K562 (cell line): ENCODE measurements around the gene LMTK2. TPM values are rescaled to one million over a fixed set of nuclear protein-coding genes. Genes with fewer than 3 reads are reported as not detected.

Experiments used
- ATAC-seq: fragments of 200-7000 bp; cut with Tn5 transposase; 3 replicates; pipeline ENCODE4 v1.9.1; 2020; ENCODE audit warnings: moderate library complexity
- BruUV-seq: library from RNA; stranded (reverse); fragments of 400-500 nt; replicated peaks from 2 replicates; lab custom pipeline; 2021; lab: Mats Ljungman, UMichigan
- CTCF ChIA-PET: fragments of 300-600 bp; formaldehyde crosslinking; extraction: SDS; loops from one replicate; lab custom pipeline; 2021; ENCODE audit warnings: low intra/inter-chr PET ratio; lab: Yijun Ruan, JAX
- POLR2A ChIA-PET: fragments of 300-600, 350-650 bp; sonication (Branson Sonifier 250); formaldehyde crosslinking; extraction: SDS; loops from one replicate; lab custom pipeline; 2021; ENCODE audit warnings: antibody characterized with exemption, inconsistent platforms; lab: Yijun Ruan, JAX
- DNase-seq, 4 experiments: peaks; one replicate each; pipeline versions ENCODE4 v3.0.0 to v3.0.0-alpha.2; 2011 to 2018; ENCODE audit warnings: low spot score in 3 of 4, mixed read lengths in 3 of 4; ENCODE audit errors: extremely low read depth in 1 of 4
- FAIRE-seq: peaks from 2 replicates; lab custom pipeline; 2011; peaks lifted over from hg19 to GRCh38; lab: Jason Lieb, UNC
- H2AFZ ChIP-seq: 2 replicates; pipeline ENCODE4 v1.6.0; 2011; ENCODE audit warnings: low read depth, low read length, control low read depth, inconsistent platforms
- H3K27ac ChIP-seq: fragments of 200-600 bp; 3 replicates; pipeline ENCODE4 v1.8.0; 2011; ENCODE audit warnings: low read depth, mild to moderate bottlenecking, control low read depth, inconsistent platforms, low read length, moderate library complexity, mixed read lengths; ENCODE audit errors: extremely low read depth
- H3K27me3 ChIP-seq, 2 experiments: fragments of 300-600 bp in 1 of 2; 2 replicates in 1 of 2; 3 replicates in 1 of 2; pipeline versions ENCODE4 v1.6.0 to v1.8.0; 2011; ENCODE audit warnings: inconsistent platforms in 2 of 2, low read length in 2 of 2, mild to moderate bottlenecking in 1 of 2, mixed read lengths in 1 of 2, moderate library complexity in 1 of 2; ENCODE audit not compliant: control insufficient read depth in 2 of 2, insufficient read depth in 2 of 2
- H3K36me3 ChIP-seq: fragments of 300-600 bp; 3 replicates; pipeline ENCODE4 v1.8.0; 2011; ENCODE audit warnings: mild to moderate bottlenecking, low read length, inconsistent platforms; ENCODE audit not compliant: control insufficient read depth, insufficient read depth
- H3K4me1 ChIP-seq, 2 experiments: fragments of 200-600 bp in 1 of 2; replicated peaks in 1 of 2; 2 replicates in 1 of 2; 3 replicates in 1 of 2; pipeline versions ENCODE4 v1.5.1 to v1.8.0; 2011; ENCODE audit warnings: inconsistent platforms in 2 of 2, low read length in 2 of 2, mild to moderate bottlenecking in 1 of 2, mixed read lengths in 1 of 2, moderate library complexity in 1 of 2; ENCODE audit not compliant: control insufficient read depth in 2 of 2, insufficient read depth in 2 of 2
- H3K4me2 ChIP-seq: 2 replicates; pipeline ENCODE4 v1.6.1; 2011; ENCODE audit warnings: low read length, control low read depth, inconsistent platforms, mixed read lengths; ENCODE audit not compliant: insufficient read depth
- H3K4me3 ChIP-seq: fragments of 200-600 bp; sonication (generic), shearing (Covaris generic); 2 replicates; pipeline ENCODE4 v1.5.1; 2016; ENCODE audit warnings: control low read depth, inconsistent platforms
- H3K79me2 ChIP-seq: fragments of 200-600 bp; 3 replicates; pipeline ENCODE4 v1.8.0; 2011; ENCODE audit warnings: low read length, inconsistent platforms; ENCODE audit not compliant: control insufficient read depth, insufficient read depth
- H3K9ac ChIP-seq, 2 experiments: 2 replicates each; pipeline versions ENCODE4 v1.6.0 to v1.6.1; 2011; ENCODE audit warnings: low read depth in 2 of 2, low read length in 2 of 2, control low read depth in 1 of 2, inconsistent platforms in 1 of 2, mild to moderate bottlenecking in 1 of 2, mixed read lengths in 1 of 2; ENCODE audit not compliant: insufficient read depth in 1 of 2
- H3K9me1 ChIP-seq: one replicate; pipeline ENCODE4 v1.6.0; 2011; ENCODE audit warnings: inconsistent platforms, mild to moderate bottlenecking, low read length, moderate library complexity; ENCODE audit not compliant: control insufficient read depth, insufficient read depth
- H3K9me3 ChIP-seq: replicated peaks from 2 replicates; pipeline ENCODE4 v1.5.1; 2011; ENCODE audit warnings: low read depth, low read length, inconsistent platforms; ENCODE audit not compliant: control insufficient read depth, insufficient read depth
- H4K20me1 ChIP-seq: replicated peaks from 2 replicates; pipeline ENCODE4 v1.6.1; 2011; ENCODE audit warnings: low read length, inconsistent platforms, mixed read lengths; ENCODE audit not compliant: control insufficient read depth, insufficient read depth
- ARID1B ChIP-seq: fragments of 450-650 bp; IDR thresholded peaks from 2 replicates; pipeline ENCODE4 v1.6.1; 2016; ENCODE audit warnings: antibody characterized with exemption, mild to moderate bottlenecking, inconsistent platforms
- DIDO1 ChIP-seq: fragments of 450-650 bp; IDR thresholded peaks from 2 replicates; pipeline ENCODE4 v1.6.1; 2016; ENCODE audit warnings: low read depth, missing biosample characterization, missing genetic modification characterization
- ELF4 ChIP-seq: fragments of 450-650 bp; formaldehyde crosslinking; IDR thresholded peaks from 2 replicates; pipeline ENCODE4 v1.4.0; 2022; ENCODE audit warnings: missing genetic modification characterization
- IFI16 ChIP-seq: fragments of 250-450 bp; sonication (Bioruptor Pico); IDR thresholded peaks from 2 replicates; pipeline ENCODE4 v2.1.2; 2022; ENCODE audit warnings: mild to moderate bottlenecking, inconsistent platforms
- KDM1A ChIP-seq, 2 experiments: fragments of 450-650 bp; IDR thresholded peaks; 2 replicates each; pipeline ENCODE4 v1.6.1; 2016; ENCODE audit warnings: mild to moderate bottlenecking in 2 of 2
- KHSRP ChIP-seq: fragments of 450-650 bp; IDR thresholded peaks from 2 replicates; pipeline ENCODE4 v1.6.1; 2017
- MGA ChIP-seq: fragments of 450-650 bp; IDR thresholded peaks from 2 replicates; pipeline ENCODE4 v1.6.1; 2016; ENCODE audit warnings: mild to moderate bottlenecking, moderate library complexity
- POLR2AphosphoS5 ChIP-seq: IDR thresholded peaks from 2 replicates; pipeline ENCODE4 v1.6.1; 2011; ENCODE audit warnings: mild to moderate bottlenecking, low read depth, low read length, moderate library complexity; ENCODE audit not compliant: control insufficient read depth, insufficient read depth
- SOX6 ChIP-seq: fragments of 450-650 bp; IDR thresholded peaks from 2 replicates; pipeline ENCODE4 v1.6.1; 2014; ENCODE audit warnings: mild to moderate bottlenecking
- SPI1 ChIP-seq: IDR thresholded peaks from 2 replicates; pipeline ENCODE4 v1.6.1; 2011; ENCODE audit warnings: low read depth, low read length, control low read depth, borderline replicate concordance
- TEAD4 ChIP-seq, 2 experiments: sonication (generic) in 1 of 2; formaldehyde crosslinking in 1 of 2; IDR thresholded peaks; 2 replicates each; pipeline versions ENCODE4 v1.6.1 to v1.8.0; 2012 to 2022; ENCODE audit warnings: borderline replicate concordance in 1 of 2, inconsistent platforms in 1 of 2, low read length in 1 of 2, mild to moderate bottlenecking in 1 of 2, missing genetic modification reagents in 1 of 2
- WGBS: fragments of 100-300 bp; shearing (Covaris generic); methylation state at CpG from one replicate; pipeline ENCODE4 v1.1.6; 2016; ENCODE audit warnings: low coverage, mixed read lengths; ENCODE audit not compliant: insufficient coverage; ENCODE audit errors: missing lambda C conversion rate; 5-methylcytosine and 5-hydroxymethylcytosine counted together
- in situ Hi-C: fragments of 300-500 bp; cut with MboI; formaldehyde crosslinking; loops from 4 replicates; pipeline ENCODE4 v1.15.0; 2018; ENCODE audit warnings: inconsistent platforms, mixed read lengths
- intact Hi-C: fragments of 100-400 bp; cut with micrococcal nuclease; formaldehyde crosslinking; loops from 2 replicates; pipeline ENCODE4 v1.14.2; 2022
- polyA plus RNA-seq, 8 experiments: library from polyadenylated mRNA; depleted of rRNA in 4 of 8; stranded (reverse) in 5 of 8; unstranded in 3 of 8; fragments of >200 nt; fragmentation: Nextera tagmentation in 2 of 8; fragmentation: Illumina TruSeq in 1 of 8; extraction: Ambion mirVana in 2 of 8; extraction: Trizol in 1 of 8; gene quantifications; 2 replicates each; pipeline versions ENCODE4 v1.2.1 to v1.2.3, GENCODE V29; 2011 to 2014; ENCODE audit warnings: inconsistent platforms in 1 of 8, missing spikeins in 1 of 8
- total RNA-seq, 7 experiments: library from RNA; depleted of rRNA in 6 of 7; stranded (reverse); fragments of >200 nt in 6 of 7; fragmentation: Illumina TruSeq in 2 of 7; extraction: Trizol in 2 of 7; gene quantifications; 2 replicates each; pipeline versions ENCODE4 v1.2.1 to v1.2.3, GENCODE V29; 2011 to 2021; ENCODE audit warnings: low replicate concordance in 1 of 7

LMTK2 gene
- total and polyA plus RNA-seq, 9 of the 15 experiments (the other 6 are each of a cell fraction or from before 2014, with no cell fraction given): 0.78 to 16.4 (median 6.3) TPM

- ChIA-PET POLR2A (interaction anchor here (1.0 to 1.2 kb wide), 2 partner anchors 10 to 153 kb away, joined by 3 read pairs; no protein-coding TSS in a partner anchor), CTCF (no interaction called here)
- peak overlapping the region; percentile 32 for H3K4me2 ChIP-seq
- intact Hi-C loops (no loop called here), in situ Hi-C loops (no loop called here)
- no peak overlapping the region for H3K4me3 ChIP-seq
- H3K27me3 ChIP-seq: no peaks in the 10 kb centered on the region
- H3K4me1 ChIP-seq: peaks cover 14 to 15% of the 10 kb centered on the region in 2 experiments
- ATAC-seq (peak; percentile 70), DNase-seq (peak in 3 of 4 experiments; percentile 34 to 54 (median 49)), FAIRE-seq (peak; percentile 84)
- no peak overlapping the region for H2AFZ ChIP-seq
- H4K20me1 ChIP-seq: peaks cover 11% of the 10 kb centered on the region; the same call in 1 of the 2 replicates
- H3K9ac ChIP-seq: no peak overlapping the region
- H3K9me1 ChIP-seq: peaks cover 13% of the 10 kb centered on the region
- H3K27ac ChIP-seq: no peak overlapping the region
- H3K36me3 ChIP-seq: peaks cover 47% of the 10 kb centered on the region
- H3K79me2 ChIP-seq: no peaks in the 10 kb centered on the region
- BruUV-seq: no TSS peak
- no peaks in the 10 kb centered on the region for H3K9me3 ChIP-seq
- 27% methylated on average over 8 of the region's 8 CpGs for WGBS
- TF ChIP-seq ELF4 (peak; percentile 77; the same call in 1 of the 2 replicates), KDM1A (IDR thresholded peaks at IDR 0.05) (peak; percentile 38 to 55; a peak in 2 of 4 replicates), KHSRP (no peak), DIDO1 (tag) (0 out of 2 replicates have a peak, but pooled peaks have one; percentile 11), IFI16 (CRISPR knock-in tag) (no peak), ARID1B (peak; percentile 82), SPI1 (peak; percentile 21; the same call in 1 of the 2 replicates), MGA (peak; percentile 32; the same call in 1 of the 2 replicates), TEAD4 (IDR thresholded peaks at IDR 0.05; ENCODE audit: low read length) (peak; percentile 72), TEAD4 (CRISPR knock-in tag; IDR thresholded peaks at IDR 0.05; ENCODE audit: borderline replicate concordance) (no peak), POLR2AphosphoS5 (peak; percentile 23; the same call in 1 of the 2 replicates), SOX6 (peak; percentile 63)
Measured at GRCh38 chr7:98175260-98175940, 68.7 kb downstream of the LMTK2 start.
